Stromal cell of bone marrow (primary cell): ENCODE results near the gene BBOX1.
"Not testable (repeated sequence)": the region's sequence is repeated elsewhere in the genome, so short reads cannot be mapped to it uniquely, and the experiment has no call there.

ENCODE experiments used
- DNase-seq: peaks from one replicate; pipeline ENCODE4 v3.0.0-alpha.2; 2012; ENCODE audit warnings: low read depth

The BBOX1 gene

DNA sequence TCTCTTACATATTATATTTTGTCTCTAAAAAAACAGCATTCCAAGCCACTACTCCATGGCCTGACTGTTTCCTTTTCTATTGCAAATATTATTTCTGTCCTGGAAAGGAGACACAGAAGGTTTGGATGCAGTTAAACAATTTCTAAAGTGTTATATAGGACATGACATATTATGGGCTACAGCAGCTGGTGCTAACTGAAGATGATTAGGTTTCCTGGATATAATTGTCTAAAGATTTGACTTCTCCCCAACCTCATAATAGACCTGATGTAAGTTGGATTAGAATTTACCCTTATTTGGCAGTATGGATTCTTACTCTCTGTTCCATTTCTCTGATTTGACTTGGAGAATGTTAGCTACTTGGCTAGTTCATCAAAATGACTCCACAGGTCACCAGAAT, 90.2 kb downstream of the BBOX1 start:
- no peak for DNase-seq

GRCh38 chr11:27135924-27136329, 95.3 kb downstream of the BBOX1 start:
- not testable (repeated sequence) for DNase-seq

GRCh38 chr11:27138716-27139115, 98.1 kb downstream of the BBOX1 start:
- no peak for DNase-seq

GRCh38 chr11:27139742-27140367, 99.2 kb downstream of the BBOX1 start:
- DNase-seq, result no peak

DNA sequence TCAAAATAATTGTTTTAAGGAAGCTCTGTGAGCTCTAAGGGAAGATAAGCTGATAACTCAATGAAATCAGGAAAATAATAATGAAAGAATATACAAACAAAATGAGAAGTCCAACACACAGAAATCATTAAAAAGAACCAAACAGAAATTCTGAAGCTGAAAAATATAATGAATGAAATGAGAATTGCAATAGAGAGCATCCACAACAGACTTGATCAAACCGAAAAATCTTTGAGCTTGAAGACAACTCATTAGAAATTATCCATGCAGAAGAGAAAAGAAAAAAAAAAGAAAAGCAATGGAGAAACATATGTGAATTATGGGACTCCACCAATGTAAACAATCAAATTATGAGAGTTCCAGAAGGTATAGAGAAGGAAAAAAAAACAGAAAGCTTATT, 101.0 kb downstream of the BBOX1 start:
- no peak for DNase-seq

DNA sequence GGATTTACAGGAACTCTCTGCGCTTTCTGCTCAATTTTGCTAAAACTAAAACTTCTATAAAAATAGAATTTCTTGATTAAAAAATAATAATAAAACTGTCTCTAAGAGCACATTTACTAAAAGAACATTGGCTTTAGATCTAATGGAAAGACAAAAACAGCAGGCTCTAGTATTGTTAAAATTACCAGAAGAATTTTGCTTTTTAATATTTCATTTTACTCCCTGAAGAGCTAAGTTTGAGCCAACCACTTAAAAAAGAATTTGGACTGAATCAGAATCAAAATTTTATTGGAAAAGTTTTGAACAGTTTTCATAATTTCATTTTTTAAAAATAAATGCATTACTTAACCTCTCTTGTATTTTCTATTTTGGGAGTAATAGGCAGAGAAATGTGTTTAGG, 107.3 kb downstream of the BBOX1 start:
- DNase-seq, result no peak

DNA sequence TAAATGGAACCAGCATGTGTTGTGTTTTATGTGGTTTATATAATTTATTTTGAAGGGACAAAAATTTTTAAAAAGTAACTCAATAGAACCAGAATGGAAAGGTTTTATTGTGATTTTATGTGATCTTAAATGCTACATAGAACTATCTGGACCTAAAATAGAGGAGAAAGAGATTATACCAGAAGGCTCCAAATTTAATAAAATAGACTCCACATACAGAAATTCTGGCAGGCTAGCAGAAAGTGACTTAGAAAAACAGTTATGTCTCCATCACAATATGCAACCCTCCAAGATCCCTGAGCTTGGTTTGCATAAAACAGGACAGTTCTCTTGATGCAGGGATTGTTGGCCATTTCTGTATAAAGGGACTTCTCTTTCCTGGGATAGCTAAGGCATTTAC, 107.9 kb downstream of the BBOX1 start:
- DNase-seq, result no peak

DNA sequence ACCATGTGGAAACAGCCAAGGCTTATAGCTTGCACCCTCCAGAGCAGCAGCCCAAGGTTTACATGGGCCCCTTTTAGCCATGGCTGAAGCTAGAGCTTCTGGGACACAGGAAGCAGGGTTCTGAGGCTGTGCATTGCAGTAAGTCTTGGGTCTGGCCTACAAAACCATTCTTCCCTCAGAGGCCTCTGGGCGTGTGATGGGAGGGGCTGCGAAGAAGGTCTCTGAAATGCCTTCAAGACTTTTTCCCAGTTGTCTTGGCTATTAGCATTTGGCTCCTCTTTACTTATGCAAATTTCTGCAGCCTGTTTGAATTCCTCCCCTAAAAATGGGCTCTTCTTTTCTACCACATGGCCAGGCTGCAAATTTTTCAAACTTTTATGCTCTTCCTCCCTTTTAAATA, 109.5 kb downstream of the BBOX1 start:
- DNase-seq, result no peak

- DNase-seq, result peak; percentile 21
Observed at GRCh38 chr11:27153136-27153535, 112.5 kb downstream of the BBOX1 start.

DNA sequence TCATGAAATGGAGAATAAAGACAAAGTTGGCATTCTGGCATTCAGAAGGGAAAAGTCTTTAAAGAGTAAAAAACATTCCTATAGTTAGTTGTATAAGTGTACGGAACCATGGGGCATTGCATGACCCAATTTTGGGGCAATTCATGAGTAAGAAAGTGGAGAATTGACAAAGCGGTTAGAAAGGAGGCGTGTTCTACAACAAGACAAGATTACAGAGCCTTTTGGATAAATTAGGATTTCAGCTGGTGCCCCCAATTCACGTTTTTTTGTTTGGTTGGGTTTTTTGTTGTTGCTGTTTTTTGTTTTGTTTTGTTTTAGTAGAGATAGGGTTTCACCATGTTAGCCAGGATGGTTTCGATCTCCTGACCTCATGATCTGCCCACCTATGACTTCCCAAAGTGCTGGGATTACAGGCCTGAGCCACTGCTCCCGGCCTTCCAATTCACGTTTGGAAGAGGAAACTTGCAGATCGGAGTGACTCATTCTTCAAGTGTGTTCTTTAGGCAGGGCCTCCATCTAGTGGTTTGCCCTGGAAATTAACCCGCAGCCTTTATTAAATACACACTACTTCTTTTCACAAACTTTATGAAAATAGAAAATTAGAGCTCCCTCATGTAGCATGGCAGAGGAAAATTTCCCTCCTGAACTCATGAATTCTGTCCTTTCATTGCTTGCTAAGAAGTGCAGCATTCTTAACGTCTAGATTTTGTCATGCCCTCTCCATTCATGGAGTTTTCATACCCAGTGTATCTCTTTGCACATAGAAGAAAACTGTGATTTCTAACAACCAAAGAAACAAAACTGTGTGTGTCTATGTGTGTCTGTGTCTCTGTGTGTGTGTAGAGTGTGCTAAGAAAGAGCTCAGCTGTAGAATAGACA, 118.1 kb downstream of the BBOX1 start:
- peak; percentile 75 for DNase-seq

GRCh38 chr11:27159335-27159679, 118.7 kb downstream of the BBOX1 start:
- DNase-seq, result no peak

DNA sequence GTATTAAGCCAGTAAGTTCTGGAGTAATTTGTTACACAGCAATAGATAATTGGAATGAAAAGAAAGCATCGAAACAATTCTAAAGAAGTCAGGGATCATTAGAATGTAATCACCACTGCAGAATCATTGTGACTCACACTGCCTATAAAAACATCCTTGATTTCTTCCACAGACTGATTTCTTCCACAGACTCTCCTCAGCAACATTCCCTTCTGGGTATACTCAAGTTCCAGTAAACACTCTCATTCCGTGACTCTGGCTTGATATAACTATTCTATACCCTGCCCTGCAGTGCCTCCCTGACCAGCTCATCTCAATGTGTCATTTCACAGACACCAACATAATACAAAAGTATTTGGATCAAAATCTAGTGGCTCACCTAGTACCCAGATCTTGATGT, 120.5 kb downstream of the BBOX1 start:
- no peak for DNase-seq

DNA sequence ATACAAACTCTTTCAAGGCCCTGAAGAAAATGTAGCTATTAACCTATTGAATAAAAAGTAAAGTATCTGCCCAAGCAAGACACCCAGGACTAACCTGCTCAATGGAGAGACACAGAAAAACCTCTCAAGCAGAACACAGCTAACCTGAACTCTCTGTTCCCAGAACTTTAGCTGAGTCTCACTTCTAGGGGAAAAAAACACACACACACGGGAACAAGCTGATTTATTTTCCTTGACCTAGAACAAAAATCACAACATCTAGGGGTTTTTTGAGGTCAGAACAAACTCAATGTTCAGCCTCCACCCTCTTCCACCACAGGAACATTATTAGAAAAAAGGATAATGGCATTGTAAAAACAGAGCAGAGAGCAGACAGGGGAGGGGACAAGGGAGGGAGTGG, 121.6 kb downstream of the BBOX1 start:
- DNase-seq, result no peak

GRCh38 chr11:27166130-27166529, 125.5 kb downstream of the BBOX1 start:
- no peak for DNase-seq

- no peak for DNase-seq
Observed at GRCh38 chr11:27171376-27171958, 130.9 kb downstream of the BBOX1 start.

DNA sequence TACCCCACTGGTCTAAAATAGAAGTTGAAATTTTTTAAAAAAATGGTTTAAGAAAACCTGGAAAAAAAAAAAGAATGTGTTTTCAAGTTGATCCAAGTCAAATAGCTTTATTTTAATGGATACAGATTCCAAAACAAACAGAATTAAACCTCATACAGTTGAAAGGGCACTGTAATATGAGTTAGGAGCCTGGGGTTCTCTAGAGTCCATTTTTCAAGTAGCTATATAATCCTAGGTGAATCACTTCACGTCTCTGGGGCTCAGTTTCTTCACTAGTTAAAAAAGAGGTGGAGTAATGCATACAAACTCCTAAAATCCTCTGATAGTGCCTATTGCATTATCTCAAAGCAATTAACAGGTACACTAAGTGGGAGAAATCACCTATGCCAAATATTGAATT, 132.9 kb downstream of the BBOX1 start:
- no peak for DNase-seq

DNA sequence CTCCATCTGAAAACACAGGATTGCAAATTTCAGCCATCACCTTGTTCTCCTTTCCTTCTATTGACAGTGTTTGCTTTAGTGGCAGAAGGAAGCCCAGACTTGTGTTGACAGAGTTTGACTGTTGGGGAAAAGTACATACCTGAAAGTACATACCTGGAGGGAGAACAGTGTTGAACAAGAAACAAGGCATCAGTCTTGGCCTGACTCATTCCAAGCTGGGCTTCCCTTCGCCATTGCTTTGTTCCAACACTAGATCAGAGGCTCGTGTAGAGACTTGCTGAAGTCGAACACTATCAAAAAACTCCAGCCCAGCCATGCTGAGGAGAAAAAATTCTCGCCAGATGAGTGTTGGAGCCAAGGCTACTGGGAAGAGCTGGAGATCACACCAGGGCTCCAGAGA, 133.4 kb downstream of the BBOX1 start:
- DNase-seq, result no peak

GRCh38 chr11:27174672-27175210, 134.1 kb downstream of the BBOX1 start:
- DNase-seq, result no peak

DNA sequence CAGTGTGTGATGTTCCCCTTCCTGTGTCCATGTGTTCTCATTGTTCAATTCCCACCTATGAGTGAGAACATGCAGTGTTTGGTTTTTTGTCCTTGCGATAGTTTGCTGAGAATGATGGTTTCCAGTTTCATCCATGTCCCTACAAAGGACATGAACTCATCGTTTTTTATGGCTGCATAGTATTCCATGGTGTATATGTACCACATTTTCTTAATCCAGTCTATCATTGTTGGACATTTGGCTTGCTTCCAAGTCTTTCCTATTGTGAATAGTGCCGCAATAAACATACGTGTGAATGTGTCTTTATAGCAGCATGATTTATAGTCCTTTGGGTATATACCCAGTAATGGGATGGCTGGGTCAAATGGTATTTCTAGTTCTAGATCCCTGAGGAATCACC, 134.9 kb downstream of the BBOX1 start:
- not testable (repeated sequence) for DNase-seq
